Stomach (tissue), 4 donors: Measurements from ENCODE around the gene CENATAC.

Experiments
- EP300 ChIP-seq: sonication (generic); formaldehyde crosslinking; IDR thresholded peaks from one replicate; pipeline ENCODE4 v1.6.1; 2017; ENCODE audit warnings: antibody characterized with exemption
- POLR2A ChIP-seq, 4 donors: fragments of 450-650 bp; IDR thresholded peaks; one replicate each; pipeline ENCODE4 v1.6.1; 2016; ENCODE audit warnings: antibody characterized with exemption in 4 of 4, control low read depth in 2 of 4, mild to moderate bottlenecking in 1 of 4, moderate library complexity in 1 of 4
- POLR2AphosphoS5 ChIP-seq, 3 donors: sonication (generic); formaldehyde crosslinking; IDR thresholded peaks; one replicate each; pipeline ENCODE4 v1.6.1; 2016; ENCODE audit warnings: antibody characterized with exemption in 3 of 3
- TF ChIP-seq, protein P1 (sequence below), 7 experiments: fragments of 450-650 bp in 4 of 7; fragments of 200-600 bp in 3 of 7; sonication (generic) in 3 of 7; IDR thresholded peaks; one replicate each; pipeline ENCODE4 v1.5.1; 2016 to 2019; ENCODE audit warnings: antibody characterized with exemption in 7 of 7, control low read depth in 2 of 7, mild to moderate bottlenecking in 1 of 7

- TF ChIP-seq, protein P1, sequence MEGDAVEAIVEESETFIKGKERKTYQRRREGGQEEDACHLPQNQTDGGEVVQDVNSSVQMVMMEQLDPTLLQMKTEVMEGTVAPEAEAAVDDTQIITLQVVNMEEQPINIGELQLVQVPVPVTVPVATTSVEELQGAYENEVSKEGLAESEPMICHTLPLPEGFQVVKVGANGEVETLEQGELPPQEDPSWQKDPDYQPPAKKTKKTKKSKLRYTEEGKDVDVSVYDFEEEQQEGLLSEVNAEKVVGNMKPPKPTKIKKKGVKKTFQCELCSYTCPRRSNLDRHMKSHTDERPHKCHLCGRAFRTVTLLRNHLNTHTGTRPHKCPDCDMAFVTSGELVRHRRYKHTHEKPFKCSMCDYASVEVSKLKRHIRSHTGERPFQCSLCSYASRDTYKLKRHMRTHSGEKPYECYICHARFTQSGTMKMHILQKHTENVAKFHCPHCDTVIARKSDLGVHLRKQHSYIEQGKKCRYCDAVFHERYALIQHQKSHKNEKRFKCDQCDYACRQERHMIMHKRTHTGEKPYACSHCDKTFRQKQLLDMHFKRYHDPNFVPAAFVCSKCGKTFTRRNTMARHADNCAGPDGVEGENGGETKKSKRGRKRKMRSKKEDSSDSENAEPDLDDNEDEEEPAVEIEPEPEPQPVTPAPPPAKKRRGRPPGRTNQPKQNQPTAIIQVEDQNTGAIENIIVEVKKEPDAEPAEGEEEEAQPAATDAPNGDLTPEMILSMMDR (IDR thresholded peaks at IDR 0.05): no peak
- TF ChIP-seq POLR2A (IDR thresholded peaks at IDR 0.05) (no peak), POLR2AphosphoS5 (IDR thresholded peaks at IDR 0.05) (no peak), EP300 (no peak)
Measured at GRCh38 chr11:119031912-119032280, 34.0 kb downstream of the CENATAC start.
